HG03575 (cell line): ENCODE data around the gene KDM5B.
"Not testable (repeated sequence)": the region's sequence is repeated elsewhere in the genome, so short reads cannot be mapped to it uniquely, and the experiment has no call there.

ENCODE experiments used
- ATAC-seq: cut with Tn5 transposase; IDR thresholded peaks from one replicate; pipeline ENCODE4 v1.9.1; 2021; ENCODE audit not compliant: unreplicated experiment, insufficient number of reproducible peaks, low FRiP score; ENCODE audit errors: extremely low read depth

Gene KDM5B

DNA sequence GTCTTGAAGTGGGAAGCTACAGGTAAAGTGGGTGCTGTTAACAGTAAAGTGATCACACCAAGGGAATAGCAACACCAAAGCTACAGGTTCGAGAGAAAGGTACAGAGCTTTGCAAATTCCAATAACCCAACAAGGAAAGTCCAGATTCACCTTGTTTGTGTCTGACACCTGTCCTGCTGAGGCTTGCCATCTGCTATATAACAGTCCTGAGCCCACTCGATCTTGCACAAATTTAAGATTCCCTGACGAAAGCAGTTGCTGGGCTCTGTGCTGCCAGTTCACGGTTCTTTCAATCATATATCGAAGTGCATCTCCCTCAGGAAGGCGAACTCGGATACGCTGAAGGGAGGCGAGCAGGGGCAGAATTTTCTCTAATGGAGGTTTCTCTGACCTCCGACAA is 75.0 kb downstream of the KDM5B start:
- ATAC-seq: no peak

- ATAC-seq: no peak
Measured at GRCh38 chr1:202728951-202729350, 79.3 kb downstream of the KDM5B start.

DNA sequence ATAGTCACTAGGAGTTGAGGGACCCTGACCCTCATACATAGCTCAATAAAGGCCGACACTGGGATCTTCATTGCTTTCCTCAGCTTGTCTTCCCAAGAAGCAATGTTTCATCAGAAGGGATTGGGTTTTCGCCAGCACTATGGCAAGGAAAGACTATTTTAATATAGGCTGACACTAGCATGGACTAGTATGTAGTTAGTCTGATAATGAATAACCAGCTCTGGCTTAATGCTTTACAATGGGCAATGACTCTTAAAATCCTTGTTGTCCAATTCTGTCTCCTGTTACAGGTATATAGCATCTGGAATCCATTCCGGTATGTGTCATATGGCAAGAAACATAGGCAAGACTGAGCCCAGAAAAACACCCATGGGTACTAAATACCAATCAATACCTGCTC is 82.7 kb downstream of the KDM5B start:
- ATAC-seq: no peak

DNA sequence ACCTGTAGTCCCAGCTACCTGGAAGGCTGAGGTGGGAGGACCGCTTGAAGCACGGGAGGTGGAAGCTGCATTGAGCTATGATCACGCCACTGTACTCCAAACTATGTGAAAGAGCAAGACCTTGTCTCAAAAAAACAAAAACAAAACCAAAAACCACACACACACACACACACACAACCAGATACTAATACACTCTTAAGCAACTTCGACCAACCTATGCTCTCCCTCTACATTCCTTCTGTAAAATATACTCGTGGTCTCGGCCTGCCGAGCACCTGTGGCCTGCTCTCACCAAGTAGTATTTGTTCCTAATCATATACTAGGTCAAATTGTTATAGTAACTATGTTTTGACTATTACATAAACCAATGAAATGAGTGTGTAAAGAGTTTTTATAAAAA is 84.5 kb downstream of the KDM5B start:
- no peak for ATAC-seq

- not testable (repeated sequence) for ATAC-seq
Measured at GRCh38 chr1:202723046-202723445, 85.2 kb downstream of the KDM5B start.

- ATAC-seq: no peak
Measured at GRCh38 chr1:202716654-202717053, 91.6 kb downstream of the KDM5B start.

DNA sequence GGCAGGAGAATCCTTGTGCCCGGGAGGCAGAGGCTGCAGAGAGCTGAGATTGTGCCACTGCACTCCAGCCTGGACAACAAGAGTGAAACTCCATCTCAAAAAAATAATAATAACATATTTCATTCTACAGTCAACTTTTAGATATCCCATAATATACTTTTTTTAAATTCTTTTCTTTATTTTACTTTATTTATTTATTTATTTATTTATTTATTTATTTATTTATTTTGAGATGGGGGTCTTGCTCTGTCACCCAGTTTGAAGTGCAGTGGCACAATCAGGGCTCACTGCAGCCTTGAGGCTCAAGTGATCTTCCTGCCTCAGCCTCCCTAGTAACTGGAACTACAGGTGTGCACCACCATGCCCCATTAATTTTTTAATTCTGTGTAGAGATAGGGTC is 94.0 kb downstream of the KDM5B start:
- not testable (repeated sequence) for ATAC-seq

DNA sequence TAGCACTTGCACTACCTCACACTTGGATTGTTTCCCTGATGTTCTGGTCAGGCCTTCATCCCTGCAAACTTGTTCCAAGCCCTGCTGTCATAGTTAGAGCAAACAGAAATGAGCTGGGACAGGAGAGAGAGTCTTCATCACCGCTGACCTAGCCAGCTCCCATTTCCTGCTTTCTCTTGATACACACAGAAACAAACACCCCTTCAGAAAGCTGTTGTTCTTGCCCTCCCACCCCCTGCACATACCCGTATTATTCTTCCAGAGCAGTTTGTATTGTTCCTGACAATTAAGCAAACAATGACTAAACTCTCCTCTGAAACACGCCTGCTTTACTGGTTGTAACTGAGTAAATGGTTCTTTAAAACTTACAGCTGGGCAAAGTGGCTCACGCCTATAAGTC is 95.1 kb downstream of the KDM5B start:
- no peak for ATAC-seq

DNA sequence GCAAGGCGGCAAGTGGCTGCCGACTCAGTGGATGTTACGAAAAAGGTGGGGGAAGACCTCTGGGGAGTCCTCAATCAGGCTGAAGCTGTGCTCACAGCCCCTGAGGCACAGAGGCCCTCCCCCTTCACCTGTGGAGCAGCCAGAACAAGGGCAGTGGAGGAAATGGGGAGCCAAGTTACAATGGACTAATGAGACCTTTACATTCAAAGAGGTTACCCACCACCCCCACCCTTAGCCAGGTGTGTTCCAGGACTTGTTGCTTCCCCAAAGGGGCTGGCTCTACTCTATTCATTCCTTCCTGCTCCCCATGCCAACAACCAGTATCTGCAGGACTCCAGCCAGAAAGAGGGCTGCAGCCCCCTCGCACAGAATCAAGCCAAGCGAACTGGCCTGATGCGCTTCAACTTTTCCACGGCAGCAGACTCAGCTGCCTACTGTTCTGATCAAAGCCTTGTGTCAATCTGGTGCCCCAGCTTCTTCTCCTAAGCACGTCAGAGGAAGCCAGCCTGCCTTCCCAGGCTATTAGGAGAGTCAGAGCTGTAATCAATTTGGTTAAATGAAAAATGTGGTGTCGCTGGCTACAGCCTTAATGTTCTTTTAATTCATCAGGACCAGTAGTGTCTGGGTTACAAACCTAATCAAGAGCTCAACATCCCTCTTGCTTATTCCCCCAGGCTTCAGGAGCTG is 96.1 kb downstream of the KDM5B start:
- ATAC-seq: no peak

- no peak for ATAC-seq
Measured at GRCh38 chr1:202710070-202711045, 97.9 kb downstream of the KDM5B start, which contains the start of gene SYT2. Gene SYT2 (minus strand): TSS chr1:202710454. CDS start chr1:202605772, 104,682 bp downstream.

DNA sequence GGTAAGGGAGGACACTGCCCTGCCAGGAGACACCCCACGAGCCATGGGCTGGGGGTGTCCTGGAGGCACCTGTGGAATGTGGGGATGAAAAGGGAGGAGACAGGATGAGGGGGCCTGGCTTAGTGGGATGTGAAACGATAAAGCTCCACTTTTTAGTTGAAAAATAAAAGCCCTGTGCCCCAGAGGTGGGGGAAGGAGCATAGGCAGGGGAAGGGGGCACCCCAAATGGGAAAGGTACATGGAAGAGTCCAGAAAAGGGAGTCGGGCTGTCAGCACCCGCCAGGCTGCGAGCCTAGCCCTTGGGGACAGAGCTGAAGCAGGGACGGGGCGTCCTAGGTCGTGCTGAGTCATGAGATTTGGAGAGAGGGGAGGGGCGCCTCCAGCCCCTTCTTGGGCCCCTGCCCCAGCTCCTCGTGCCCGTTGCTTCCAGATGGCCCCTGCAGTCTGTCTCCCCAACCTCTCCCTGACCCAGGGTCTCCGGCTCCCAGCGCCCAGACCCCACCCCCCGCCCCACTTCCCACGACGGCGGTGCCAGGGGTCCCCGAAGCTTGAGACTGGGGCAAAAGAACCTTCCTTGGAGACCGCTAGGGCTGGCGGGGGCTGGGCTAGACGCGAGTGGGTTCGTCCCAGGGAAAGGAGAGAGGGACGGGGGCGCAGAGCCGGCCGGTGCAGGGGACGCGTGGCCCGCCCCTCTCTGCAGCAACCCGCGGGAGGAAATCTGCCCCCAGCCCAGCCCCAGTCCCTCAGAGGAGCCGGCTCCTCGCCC is 98.8 kb downstream of the KDM5B start:
- ATAC-seq: no peak

- no peak for ATAC-seq
Measured at GRCh38 chr1:202708456-202709275, 99.6 kb downstream of the KDM5B start.

DNA sequence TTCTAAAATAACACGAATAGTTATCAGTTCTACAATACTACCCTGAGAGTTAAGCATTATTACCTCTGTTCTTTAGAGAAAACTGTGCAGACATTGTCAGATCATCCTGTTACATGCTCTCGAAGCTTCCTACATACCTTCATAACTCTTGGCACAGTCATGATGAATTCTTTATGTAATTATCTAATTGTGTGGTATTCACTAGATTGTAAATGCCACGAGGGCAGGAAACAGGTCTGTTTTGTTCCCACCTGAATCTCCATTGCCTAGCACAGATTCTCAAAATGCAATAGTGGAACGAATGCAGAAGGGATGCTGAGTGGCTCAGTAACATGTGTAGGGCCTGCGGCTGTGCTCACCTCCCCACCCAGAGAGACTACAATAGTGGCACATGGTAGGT is 101.4 kb downstream of the KDM5B start:
- no peak for ATAC-seq

DNA sequence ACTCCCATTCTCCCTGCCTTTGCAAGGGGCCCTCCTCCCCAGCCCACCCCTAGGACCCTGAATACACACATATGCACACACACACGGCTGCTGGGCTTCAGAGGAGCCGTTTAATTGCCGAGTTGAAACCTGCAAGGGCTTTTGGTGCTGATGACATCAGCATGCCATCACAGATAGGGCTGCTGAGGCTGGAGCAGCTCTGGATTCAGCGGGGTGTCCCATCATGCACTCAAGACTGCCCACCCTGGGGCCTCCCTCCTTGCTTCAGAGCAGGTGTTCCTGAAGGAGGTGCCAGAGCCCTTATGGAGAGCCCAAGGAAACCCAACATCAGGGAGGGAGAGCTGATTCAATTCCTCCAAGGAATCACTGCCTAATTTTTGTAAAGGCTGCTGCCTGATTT is 103.6 kb downstream of the KDM5B start:
- no peak for ATAC-seq

- no peak for ATAC-seq
Measured at GRCh38 chr1:202703191-202703590, 105.0 kb downstream of the KDM5B start.

- ATAC-seq: no peak
Measured at GRCh38 chr1:202702088-202702487, 106.1 kb downstream of the KDM5B start.

DNA sequence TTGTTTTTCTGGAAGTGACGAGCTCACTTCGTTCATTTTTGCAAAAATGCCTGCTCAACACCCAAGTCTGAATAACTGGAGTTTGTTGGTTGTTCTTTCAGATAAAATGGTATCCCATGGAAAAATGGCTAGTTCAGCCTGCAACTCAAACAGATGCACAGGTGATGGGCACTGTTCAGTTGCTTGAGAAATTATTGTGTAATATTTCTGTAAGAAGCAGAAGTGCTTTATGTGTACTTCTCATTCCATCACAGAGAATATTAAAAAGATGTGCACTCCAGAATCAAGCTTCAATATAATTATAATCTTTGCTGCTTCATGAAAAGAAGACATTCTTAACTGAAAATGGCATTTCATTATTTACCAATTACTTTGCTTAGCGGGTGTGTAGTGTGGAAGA is 107.0 kb downstream of the KDM5B start:
- no peak for ATAC-seq

DNA sequence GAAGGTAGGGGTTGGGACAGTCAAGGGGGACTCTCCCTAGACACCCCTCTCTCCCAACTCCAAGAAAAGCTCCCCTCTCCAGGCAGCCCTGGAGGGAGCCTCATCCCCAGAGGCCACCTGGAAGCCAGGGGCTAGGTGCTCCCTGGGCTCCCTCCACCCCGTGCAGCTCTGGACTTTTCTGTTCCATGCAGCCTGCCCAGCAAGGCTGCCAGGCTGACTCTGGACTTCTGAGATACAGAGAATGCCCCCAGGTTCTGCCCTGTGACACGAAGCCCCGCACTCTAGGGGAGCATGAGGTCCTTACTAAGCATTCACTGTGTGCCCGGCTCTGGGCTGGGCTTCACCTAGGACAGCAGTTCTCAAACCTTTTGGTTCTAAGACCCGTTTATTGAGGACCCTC is 108.2 kb downstream of the KDM5B start:
- ATAC-seq: no peak

DNA sequence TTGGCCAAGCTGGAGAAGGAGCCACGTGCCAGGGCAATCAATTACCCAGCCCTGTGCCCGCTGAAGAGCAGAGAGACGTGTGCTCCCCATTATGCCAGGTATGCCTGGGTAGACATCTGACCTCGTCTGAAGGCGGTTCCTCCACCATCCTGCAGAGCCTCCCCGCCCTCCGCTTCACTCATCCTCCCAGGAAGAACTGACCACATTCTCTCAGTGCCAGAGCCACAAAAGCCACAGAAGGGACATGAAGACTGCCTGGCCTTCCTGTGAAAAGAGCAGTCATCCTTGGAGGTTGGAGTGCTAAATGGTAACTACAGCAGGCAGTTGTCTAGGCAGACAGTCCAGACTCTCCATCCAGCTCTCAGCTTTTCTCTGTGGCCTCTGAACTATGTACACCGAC is 109.9 kb downstream of the KDM5B start:
- ATAC-seq: no peak
